IPS DF 19.7 (cell line): ENCODE measurements around the gene PPP1CA.

ENCODE experiments used
- DNase-seq: peaks from one replicate; pipeline ENCODE4 v3.0.0-alpha.2; 2013; ENCODE audit warnings: low read depth, low spot score

PPP1CA gene

DNA sequence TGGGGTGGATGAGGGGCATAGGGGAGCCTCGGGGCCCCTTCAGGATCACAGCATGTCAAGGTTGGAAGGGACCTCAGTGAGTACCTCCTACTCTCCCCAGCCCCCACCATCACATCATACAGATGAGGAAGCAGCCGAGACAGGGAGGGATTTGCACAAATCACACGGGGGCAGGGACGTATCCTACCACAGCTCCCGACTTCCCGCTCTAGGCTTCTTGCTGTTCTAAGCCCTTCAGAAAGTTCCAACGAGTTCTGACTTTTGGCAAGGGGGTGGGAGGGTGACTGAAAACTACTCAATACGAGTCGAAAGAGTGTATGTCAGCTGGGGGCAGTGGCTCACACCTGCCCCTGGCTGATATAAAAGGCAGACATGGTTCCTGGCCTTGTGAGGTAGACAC is 14.6 kb downstream of the PPP1CA start:
- DNase-seq, result no peak

- DNase-seq, result no peak
These were observed 16.7 kb downstream of the PPP1CA start for GRCh38 chr11:67384851-67385366.

DNA sequence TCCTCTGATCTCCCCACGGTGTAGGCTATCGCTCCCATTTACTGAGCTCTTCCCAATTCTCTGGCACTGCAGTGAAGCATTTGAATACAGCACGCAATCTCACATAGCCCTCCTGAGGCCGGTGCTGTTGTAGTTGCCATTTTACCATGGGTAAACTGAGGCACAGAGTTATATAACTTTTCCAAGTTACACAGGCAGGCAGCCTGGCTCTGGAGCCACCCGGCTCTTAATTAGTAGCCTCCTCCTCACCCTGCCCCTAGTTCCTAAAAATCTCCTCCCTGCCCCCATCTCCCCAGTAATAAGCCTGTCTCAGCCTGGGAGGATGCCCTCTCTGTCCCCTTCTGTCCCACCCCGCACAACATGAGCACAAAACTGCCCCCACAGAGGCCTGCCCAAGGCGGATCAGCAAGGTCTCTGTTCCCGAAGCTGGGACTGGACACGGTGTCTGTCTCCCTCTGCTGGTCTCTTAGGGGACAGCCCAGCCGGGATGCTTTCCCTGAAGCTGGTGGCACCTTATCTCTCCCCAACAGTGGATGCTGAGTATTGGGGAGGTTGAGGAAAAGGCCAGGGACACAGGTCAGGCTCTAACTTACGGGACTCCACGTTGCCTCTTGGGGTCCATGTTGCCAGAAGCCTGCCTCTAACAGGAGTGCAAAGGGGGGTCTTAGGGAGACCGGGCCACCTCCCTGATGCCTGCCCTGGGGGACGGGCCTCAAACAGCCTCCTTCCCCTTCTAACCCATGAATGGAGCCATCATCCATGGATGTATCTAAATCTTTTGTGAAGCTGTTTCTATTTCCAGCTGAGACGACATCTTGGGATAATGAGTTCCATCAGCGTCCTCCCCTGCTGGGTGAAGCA is 19.2 kb downstream of the PPP1CA start:
- DNase-seq, result no peak

- DNase-seq, result no peak
These were observed 20.2 kb downstream of the PPP1CA start for GRCh38 chr11:67381244-67381972.

DNA sequence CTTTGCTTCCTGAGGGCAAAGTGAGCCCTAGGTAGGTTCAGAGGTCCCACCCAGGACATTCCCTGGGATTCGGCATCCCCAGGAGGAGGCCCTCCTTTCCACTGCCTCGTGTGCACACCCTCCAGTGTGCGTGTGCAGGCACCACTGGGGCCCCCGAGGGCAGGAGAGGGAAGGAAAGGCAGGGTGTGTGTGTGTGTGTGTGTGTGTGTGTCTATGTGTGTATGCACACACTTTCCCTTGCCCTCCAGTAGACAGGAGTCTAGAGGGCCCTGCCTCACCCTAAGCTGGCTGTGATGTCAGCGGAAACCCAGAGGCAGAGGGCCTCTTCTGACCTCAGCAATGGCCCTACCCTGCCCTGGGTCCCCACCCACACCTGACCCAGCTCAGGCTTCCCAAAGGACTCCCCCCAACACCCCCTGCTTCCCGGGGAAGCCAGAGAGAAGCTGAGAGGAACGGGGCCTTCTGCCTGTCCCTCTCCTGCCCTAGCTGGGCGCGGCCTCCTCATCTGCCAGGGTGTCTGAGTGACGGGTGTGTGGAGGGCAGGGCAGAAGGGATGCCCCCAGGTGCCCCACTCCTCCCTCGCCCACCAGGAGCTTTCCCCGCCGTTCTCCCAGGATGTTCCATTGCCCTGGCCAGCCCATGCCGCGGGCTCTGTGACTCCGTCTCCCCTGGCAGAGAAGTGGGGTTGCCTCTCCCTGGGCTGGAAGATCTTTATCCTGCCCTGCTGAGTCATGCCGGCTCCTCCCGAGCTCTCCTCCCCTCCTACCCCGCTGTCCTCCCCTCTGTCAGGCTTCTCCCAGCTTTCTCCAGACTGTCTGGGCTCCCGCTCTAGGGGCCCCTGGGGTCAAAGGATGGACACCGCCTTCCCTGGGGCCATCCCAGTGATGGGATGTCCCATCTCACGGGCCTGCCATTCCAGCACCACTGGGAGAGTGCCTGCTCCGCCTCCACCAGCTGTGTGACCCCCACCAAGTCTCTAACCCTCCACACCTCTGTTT is 22.3 kb downstream of the PPP1CA start:
- DNase-seq, result no peak

DNA sequence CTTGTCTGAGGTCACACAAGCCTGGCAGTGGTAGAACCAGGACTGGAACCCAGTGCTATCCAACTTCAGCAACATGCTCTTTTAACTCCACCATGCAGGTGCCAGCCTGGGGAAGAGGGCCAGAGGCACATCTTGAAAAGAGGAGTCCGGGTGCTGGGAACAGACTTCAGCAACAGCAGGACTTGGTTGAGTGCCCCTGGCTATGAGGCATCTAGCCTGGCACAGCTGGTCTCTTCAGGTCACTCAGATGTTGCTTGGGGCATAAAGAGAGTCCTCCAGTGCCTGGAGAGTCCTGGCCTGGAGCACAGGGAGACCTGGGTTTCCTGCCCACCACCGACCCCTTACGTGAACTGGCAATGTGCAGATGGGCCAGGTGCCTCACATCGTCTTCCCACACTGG is 23.1 kb downstream of the PPP1CA start:
- no peak for DNase-seq

DNA sequence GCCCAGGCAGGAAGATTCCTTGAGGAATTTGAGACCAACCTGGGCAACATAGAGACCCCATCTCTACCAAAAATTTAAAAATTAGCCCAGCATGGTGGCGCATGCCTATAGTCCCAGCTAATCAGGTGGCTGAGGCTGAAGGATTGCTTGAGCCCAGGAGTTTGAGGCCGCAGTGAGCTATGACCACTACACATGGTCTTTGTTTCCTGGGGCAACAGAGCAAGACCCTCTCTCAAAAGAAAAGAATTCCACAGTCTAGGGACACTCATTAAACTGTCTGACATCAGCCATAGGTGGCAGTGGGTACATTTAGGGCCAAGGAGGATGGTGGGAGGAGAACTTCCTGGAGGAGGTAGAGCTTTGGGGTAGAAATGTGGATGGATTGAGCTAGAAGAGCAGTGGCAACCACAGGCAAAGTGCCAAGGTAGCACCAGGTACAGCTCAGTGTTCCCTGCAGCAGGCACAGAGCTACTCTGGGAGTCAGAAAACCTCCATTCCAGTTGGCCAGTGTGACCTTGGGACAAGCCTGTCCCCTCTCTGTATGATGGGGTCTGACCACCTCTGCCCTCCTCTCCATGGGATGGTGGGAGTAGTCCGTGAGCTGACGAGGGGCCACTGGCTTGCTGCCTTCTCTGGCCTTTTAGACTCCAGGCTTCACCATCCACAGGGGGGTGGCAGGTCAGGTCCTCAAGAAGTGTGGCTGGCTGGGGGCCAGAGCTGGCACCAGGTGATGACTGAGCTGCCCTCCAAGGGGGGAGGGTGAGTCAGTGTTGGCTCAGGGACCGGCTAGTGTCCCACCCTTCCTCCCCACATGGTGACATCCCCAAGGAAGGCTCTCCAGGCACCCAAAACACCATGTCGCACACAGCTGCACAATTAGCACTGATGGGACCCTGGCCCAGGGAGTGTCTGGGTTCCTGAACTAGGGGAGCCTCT is 24.5 kb downstream of the PPP1CA start:
- DNase-seq, result no peak

- DNase-seq, result no peak
These were observed 25.4 kb downstream of the PPP1CA start for GRCh38 chr11:67376063-67376820.

DNA sequence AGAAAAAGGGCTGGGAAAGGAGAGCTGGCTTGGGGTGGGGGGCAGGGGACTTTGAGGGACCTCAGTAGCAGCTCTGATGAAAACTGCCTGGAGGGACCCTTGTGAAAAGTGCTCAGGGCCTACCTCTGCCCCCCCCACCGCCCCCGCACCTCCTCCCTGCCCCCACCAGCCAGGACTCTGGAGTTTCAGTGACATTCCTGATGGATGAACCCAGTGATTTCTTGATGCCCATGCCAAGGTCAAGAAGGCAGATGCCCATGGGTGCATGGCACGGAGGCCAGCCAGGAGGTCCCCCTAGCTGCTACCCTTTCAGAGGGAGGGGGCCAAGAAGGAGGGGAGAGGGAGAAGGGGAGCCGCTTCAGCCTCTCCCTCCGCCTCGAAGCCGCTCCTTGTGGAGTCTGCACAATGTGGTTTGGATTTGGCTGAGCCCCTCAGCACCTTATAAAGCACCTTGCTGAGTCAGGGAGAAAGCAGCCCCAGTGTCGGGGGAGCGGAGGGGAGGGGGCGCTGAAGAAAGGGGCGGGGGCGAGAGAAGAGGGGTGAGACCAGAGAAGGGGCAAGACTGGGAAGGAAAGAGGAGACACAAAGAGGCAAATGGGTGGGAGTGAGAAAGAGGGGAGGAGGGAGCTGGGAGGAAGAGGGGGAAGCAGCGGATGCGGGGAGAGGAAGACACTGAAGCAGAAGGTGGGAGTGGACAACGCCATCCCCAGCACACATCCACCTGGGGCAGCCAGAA is 26.2 kb downstream of the PPP1CA start:
- no peak for DNase-seq

- no peak for DNase-seq
These were observed 26.9 kb downstream of the PPP1CA start for GRCh38 chr11:67374571-67375281.

- no peak for DNase-seq
These were observed 27.7 kb downstream of the PPP1CA start for GRCh38 chr11:67373648-67374570.

- DNase-seq, result no peak
These were observed 28.5 kb downstream of the PPP1CA start, which contains the start of gene CLCF1 for GRCh38 chr11:67372993-67373647. TSS of gene CLCF1 (minus strand) at chr11:67373598. CDS start at chr11:67373539, 59 bp downstream.

DNA sequence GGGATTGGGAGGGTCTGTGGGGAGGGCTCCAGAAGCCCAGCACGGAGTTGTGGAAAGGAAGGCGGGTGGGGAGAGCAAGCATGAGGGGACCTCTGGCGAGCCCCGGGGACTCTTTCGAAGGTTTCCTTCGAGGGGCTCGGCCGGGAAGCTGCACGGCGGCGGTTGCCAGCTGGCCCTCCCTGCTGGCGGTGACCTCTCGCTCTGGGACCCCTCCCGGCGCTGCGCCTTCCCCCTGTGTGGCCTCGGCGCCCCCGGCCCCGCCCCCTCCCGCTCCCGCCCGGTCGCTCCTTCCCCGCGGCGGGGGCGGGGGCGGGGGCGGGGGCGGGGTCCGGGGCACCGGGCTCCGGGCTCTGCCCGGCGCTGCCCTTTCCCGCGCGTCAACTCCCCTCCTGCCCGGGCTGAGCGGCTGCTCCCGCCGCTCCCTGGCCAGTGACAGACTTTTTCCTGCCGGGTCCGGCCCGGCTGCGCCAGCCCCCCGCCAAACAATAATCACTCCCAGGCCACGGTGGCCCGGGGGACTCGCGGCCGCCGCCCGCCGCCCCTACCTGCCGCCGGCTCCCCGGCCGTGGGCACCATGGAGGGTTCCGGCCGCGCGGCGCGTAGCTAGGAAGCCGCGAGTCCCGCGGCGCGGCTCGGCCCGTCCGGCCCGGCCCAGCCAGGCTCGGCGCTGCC is 29.2 kb downstream of the PPP1CA start:
- DNase-seq, result no peak

GRCh38 chr11:67371911-67372320 is 29.7 kb downstream of the PPP1CA start:
- no peak for DNase-seq

DNA sequence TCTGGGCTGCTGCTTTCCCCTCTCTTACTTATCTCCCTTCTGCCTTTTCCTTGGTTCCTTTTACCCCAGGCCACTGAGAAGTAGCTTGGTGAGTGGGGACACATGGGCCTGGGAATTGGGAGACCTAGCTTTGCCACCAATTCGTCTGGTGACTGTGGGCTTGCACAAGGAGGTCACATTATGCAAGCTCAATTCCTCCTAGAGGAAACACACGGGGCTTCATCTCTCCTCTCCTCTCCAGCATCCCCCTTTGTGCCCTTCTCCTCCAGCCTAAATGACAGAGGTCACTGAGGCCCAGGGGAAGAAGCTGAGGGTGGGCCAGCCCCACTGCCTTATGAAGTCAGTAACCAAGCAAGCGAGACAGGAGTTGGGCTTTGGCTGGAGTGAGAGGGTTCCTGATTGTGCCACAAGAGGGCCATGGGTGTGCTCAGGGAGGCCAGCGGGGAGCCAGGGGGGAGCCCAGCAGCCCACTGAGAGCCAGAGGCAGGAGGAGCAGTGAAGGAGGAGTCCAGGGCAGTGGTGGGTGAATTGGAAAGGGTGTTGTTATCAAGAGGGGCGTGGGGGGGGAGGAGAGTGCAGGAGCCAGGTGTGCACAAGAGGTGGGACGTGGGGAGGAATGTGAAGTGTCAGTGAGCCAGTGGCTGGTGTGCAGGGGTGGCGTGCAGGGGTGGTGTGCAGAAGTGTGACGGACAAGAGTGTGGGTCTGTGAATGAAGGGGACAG is 30.3 kb downstream of the PPP1CA start:
- no peak for DNase-seq
